IMR-90 (cell line): Measurements from ENCODE around the gene MLX. TPM values are rescaled to one million over a fixed set of nuclear protein-coding genes. Genes with fewer than 3 reads are reported as not detected.

Experiments used
- ATAC-seq: fragments of 200-7000 bp; cut with Tn5 transposase; 2 replicates; pipeline ENCODE4 v1.9.1; 2020; ENCODE audit warnings: low read depth, mild to moderate bottlenecking, moderate library complexity
- BruUV-seq: library from RNA; stranded (reverse); fragments of 400-500 nt; replicated peaks from 2 replicates; lab custom pipeline; 2021; lab: Mats Ljungman, UMichigan
- CTCF ChIA-PET: fragments of 300-600 bp; formaldehyde crosslinking; extraction: SDS; loops from one replicate; lab custom pipeline; 2021; ENCODE audit warnings: antibody characterized with exemption; lab: Yijun Ruan, JAX
- POLR2A ChIA-PET: fragments of 300-600 bp; sonication (Branson Sonifier 250); formaldehyde crosslinking; loops from one replicate; lab custom pipeline; 2022; ENCODE audit warnings: antibody characterized with exemption; ENCODE audit not compliant: unreplicated experiment; lab: Charles Lee
- DNase-seq: peaks from one replicate; pipeline ENCODE4 v3.0.0; 2013
- H2AFZ ChIP-seq: replicated peaks from 2 replicates; pipeline ENCODE3; 2013; ENCODE audit warnings: low read length, mild to moderate bottlenecking; ENCODE audit not compliant: poor library complexity
- H2AK5ac ChIP-seq: 2 replicates; pipeline ENCODE4 v1.6.1; 2013; ENCODE audit warnings: low read depth, low read length, inconsistent platforms
- H2AK9ac ChIP-seq: replicated peaks from 2 replicates; pipeline ENCODE3; 2013; ENCODE audit warnings: mild to moderate bottlenecking, low read depth, low read length, moderate library complexity; ENCODE audit not compliant: poor library complexity
- H2BK120ac ChIP-seq: 2 replicates; pipeline ENCODE4 v1.6.1; 2013; ENCODE audit warnings: low read depth, low read length, inconsistent platforms
- H2BK15ac ChIP-seq: 3 replicates; pipeline ENCODE4 v1.6.1; 2013; ENCODE audit warnings: low read depth, low read length, inconsistent platforms
- H2BK20ac ChIP-seq: 2 replicates; pipeline ENCODE4 v1.6.1; 2013; ENCODE audit warnings: low read depth, mild to moderate bottlenecking, inconsistent platforms, low read length, moderate library complexity
- H2BK5ac ChIP-seq: 2 replicates; pipeline ENCODE4 v1.6.1; 2013; ENCODE audit warnings: mild to moderate bottlenecking, low read depth, low read length, inconsistent platforms; ENCODE audit not compliant: poor library complexity, severe bottlenecking
- H3K14ac ChIP-seq: replicated peaks from 2 replicates; pipeline ENCODE4 v1.6.1; 2013; ENCODE audit warnings: low read depth, low read length, inconsistent platforms
- H3K18ac ChIP-seq: 2 replicates; pipeline ENCODE4 v1.6.1; 2013; ENCODE audit warnings: low read depth, low read length, control low read depth
- H3K23ac ChIP-seq: 2 replicates; pipeline ENCODE4 v1.6.1; 2013; ENCODE audit warnings: low read depth, low read length, inconsistent platforms
- H3K27ac ChIP-seq: 2 replicates; pipeline ENCODE4 v1.5.1; 2013; ENCODE audit warnings: mild to moderate bottlenecking, control low read depth, low read length; ENCODE audit not compliant: insufficient read depth
- H3K27me3 ChIP-seq: 2 replicates; pipeline ENCODE4 v1.6.1; 2013; ENCODE audit warnings: low read length; ENCODE audit not compliant: control insufficient read depth, insufficient read depth
- H3K36me3 ChIP-seq: 2 replicates; pipeline ENCODE4 v1.6.1; 2013; ENCODE audit warnings: low read length, mixed read lengths; ENCODE audit not compliant: control insufficient read depth, insufficient read depth
- H3K4ac ChIP-seq: 2 replicates; pipeline ENCODE4 v1.6.1; 2013; ENCODE audit warnings: low read depth, low read length, inconsistent platforms
- H3K4me1 ChIP-seq: 2 replicates; pipeline ENCODE4 v1.6.1; 2013; ENCODE audit warnings: low read length, mixed read lengths; ENCODE audit not compliant: control insufficient read depth, insufficient read depth
- H3K4me2 ChIP-seq: 2 replicates; pipeline ENCODE4 v1.6.1; 2013; ENCODE audit warnings: low read depth, mild to moderate bottlenecking, control low read depth, low read length, moderate library complexity
- H3K4me3 ChIP-seq: 2 replicates; pipeline ENCODE4 v1.5.1; 2013; ENCODE audit warnings: low read depth, mild to moderate bottlenecking, control low read depth, low read length, moderate library complexity; ENCODE audit not compliant: insufficient read depth
- H3K56ac ChIP-seq: 2 replicates; pipeline ENCODE4 v1.6.1; 2013; ENCODE audit warnings: low read length, inconsistent platforms; ENCODE audit not compliant: insufficient read depth; ENCODE audit errors: extremely low read depth
- H3K79me1 ChIP-seq, 2 experiments: 2 replicates each; pipeline ENCODE4 v1.6.1; 2013; ENCODE audit warnings: low read length in 2 of 2, inconsistent platforms in 1 of 2, low read depth in 1 of 2
- H3K9ac ChIP-seq: 2 replicates; pipeline ENCODE4 v1.6.1; 2013; ENCODE audit warnings: low read depth, low read length, control low read depth
- H3K9me1 ChIP-seq: 2 replicates; pipeline ENCODE4 v1.6.1; 2013; ENCODE audit warnings: low read length, inconsistent platforms; ENCODE audit not compliant: insufficient read depth
- H3K9me3 ChIP-seq: 2 replicates; pipeline ENCODE4 v1.6.1; 2013; ENCODE audit warnings: low read length; ENCODE audit not compliant: control insufficient read depth, insufficient read depth
- H4K20me1 ChIP-seq: 2 replicates; pipeline ENCODE4 v1.6.1; 2013; ENCODE audit warnings: low read length, inconsistent platforms; ENCODE audit not compliant: insufficient read depth
- H4K5ac ChIP-seq: 2 replicates; pipeline ENCODE4 v1.6.1; 2013; ENCODE audit warnings: mild to moderate bottlenecking, low read depth, low read length, control low read depth
- H4K8ac ChIP-seq, 2 experiments: 2 replicates each; pipeline ENCODE4 v1.6.1; 2013; ENCODE audit warnings: low read depth in 2 of 2, low read length in 2 of 2, control low read depth in 1 of 2, inconsistent platforms in 1 of 2
- H4K91ac ChIP-seq: 2 replicates; pipeline ENCODE4 v1.6.1; 2013; ENCODE audit warnings: low read depth, low read length, inconsistent platforms; ENCODE audit not compliant: insufficient read depth
- CEBPB ChIP-seq: IDR thresholded peaks from 2 replicates; pipeline ENCODE4 v1.6.1; 2012; ENCODE audit warnings: low read depth, low read length, improper control_type of control experiment
- CHD1 ChIP-seq: IDR thresholded peaks from 2 replicates; pipeline ENCODE4 v1.6.1; 2012; ENCODE audit warnings: low read depth, low read length, improper control_type of control experiment
- MAFK ChIP-seq: IDR thresholded peaks from 2 replicates; pipeline ENCODE4 v1.6.1; 2012; ENCODE audit warnings: low read depth, low read length, improper control_type of control experiment
- MAZ ChIP-seq: IDR thresholded peaks from 2 replicates; pipeline ENCODE4 v1.6.1; 2012; ENCODE audit warnings: low read depth, mild to moderate bottlenecking, low read length, improper control_type of control experiment, moderate library complexity, borderline replicate concordance
- MXI1 ChIP-seq: IDR thresholded peaks from 2 replicates; pipeline ENCODE4 v1.6.1; 2012; ENCODE audit warnings: low read depth, mild to moderate bottlenecking, low read length, moderate library complexity, borderline replicate concordance
- NFE2L2 ChIP-seq: fragments of 150-350 bp; IDR thresholded peaks from 2 replicates; pipeline ENCODE4 v1.6.1; 2016; ENCODE audit warnings: low read depth, mild to moderate bottlenecking, low read length
- POLR2A ChIP-seq: IDR thresholded peaks from 2 replicates; pipeline ENCODE4 v1.6.1; 2012; ENCODE audit warnings: mild to moderate bottlenecking, low read depth, low read length
- RAD21 ChIP-seq: IDR thresholded peaks from 2 replicates; pipeline ENCODE4 v1.6.1; 2012; ENCODE audit warnings: low read length, improper control_type of control experiment
- RFX5 ChIP-seq: IDR thresholded peaks from 2 replicates; pipeline ENCODE4 v1.8.0; 2012; ENCODE audit warnings: low read depth, mild to moderate bottlenecking, low read length, moderate library complexity
- SMC3 ChIP-seq: fragments of 150-350 bp; IDR thresholded peaks from 2 replicates; pipeline ENCODE4 v1.6.1; 2016; ENCODE audit warnings: low read depth, mild to moderate bottlenecking, antibody characterized with exemption, low read length, moderate library complexity
- WGBS, 2 experiments: methylation state at CpG; one replicate each; pipeline versions ENCODE4 v1.1.5 to v1.1.7; 2013; ENCODE audit warnings: missing lambda C conversion rate in 2 of 2; ENCODE audit not compliant: insufficient read length in 1 of 2; ENCODE audit errors: extremely low coverage in 2 of 2; 5-methylcytosine and 5-hydroxymethylcytosine counted together
- dilution Hi-C: fragments of 300-500 bp; cut with HindIII; formaldehyde crosslinking; loops from one replicate; pipeline ENCODE4 v1.14.3; 2018; ENCODE audit warnings: low sequenced_read_pairs; ENCODE audit not compliant: unreplicated experiment
- in situ Hi-C: fragments of 300-500 bp; cut with MboI; formaldehyde crosslinking; loops from 3 replicates; pipeline ENCODE4 v1.14.3; 2019; ENCODE audit warnings: low sequenced_read_pairs, inconsistent platforms, mixed read lengths
- intact Hi-C: fragments of 100-400 bp; cut with micrococcal nuclease; formaldehyde crosslinking; loops from 2 replicates; pipeline ENCODE4 v1.10.0; 2022
- polyA plus RNA-seq, 3 experiments: library from polyadenylated mRNA; depleted of rRNA; stranded (reverse); fragments of >200 nt; gene quantifications; 2 replicates each; pipeline ENCODE4 v1.2.3, GENCODE V29; 2012; ENCODE audit warnings: low replicate concordance in 1 of 3
- total RNA-seq: library from RNA; depleted of rRNA; stranded (reverse); fragments of >200 nt; gene quantifications from 2 replicates; pipeline ENCODE4 v1.2.3, GENCODE V29; 2012
- TF ChIP-seq, protein P1 (sequence below): fragments of 150-350 bp; IDR thresholded peaks from 2 replicates; pipeline ENCODE4 v1.6.1; 2016; ENCODE audit warnings: low read depth, mild to moderate bottlenecking, low read length, moderate library complexity, borderline replicate concordance
- TF ChIP-seq, protein P2 (sequence below): conservative IDR thresholded peaks from 2 replicates; pipeline ENCODE4 v1.5.1; 2012; ENCODE audit warnings: mild to moderate bottlenecking, low read depth, low read length, improper control_type of control experiment
- TF ChIP-seq, protein P3 (sequence below): fragments of 150-350 bp; IDR thresholded peaks from 2 replicates; pipeline ENCODE4 v1.6.1; 2017; ENCODE audit warnings: mild to moderate bottlenecking, antibody characterized with exemption, low read length, low read depth

MLX gene
- total and polyA plus RNA-seq, 2 of the 4 experiments (the other 2 are of a cell fraction) = 37.8 to 45.6 TPM

- Histone ChIP-seq H3K56ac (peak overlapping the region; percentile 55), H3K4me2 (peak overlapping the region; percentile 96), H3K27ac (peak overlapping the region; percentile 65), H3K79me1 (peaks cover 15 to 64% of the 10 kb centered on the region in 2 experiments), H2BK20ac (no peak overlapping the region), H3K9me3 (no peaks in the 10 kb centered on the region), H3K23ac (peak overlapping the region; percentile 73), H2AK5ac (peak overlapping the region; percentile 67; the same call in 1 of the 2 replicates), H3K4me1 (peaks cover 3% of the 10 kb centered on the region), H4K20me1 (peaks cover 45% of the 10 kb centered on the region), H3K9me1 (peaks cover 7% of the 10 kb centered on the region), H3K18ac (no peak overlapping the region), H3K9ac (peak overlapping the region; percentile 87), H2BK5ac (peak overlapping the region; percentile 75), H3K4ac (peak overlapping the region; percentile 82), H2AK9ac (peak overlapping the region; percentile 94), H4K8ac (peak overlapping the region in 1 of 2 experiments; percentile 68; a peak in 1 of 4 replicates), H4K5ac (peak overlapping the region; percentile 7; the same call in 1 of the 2 replicates), H3K36me3 (peaks cover 17% of the 10 kb centered on the region), H3K27me3 (no peaks in the 10 kb centered on the region), H2BK15ac (no peak overlapping the region), H3K14ac (peak overlapping the region; percentile 96), H3K4me3 (peak overlapping the region; percentile 71), H4K91ac (peak overlapping the region; percentile 52; the same call in 1 of the 2 replicates), H2AFZ (peak overlapping the region; percentile 98), H2BK120ac (no peak overlapping the region)
- peak; percentile 54 for ATAC-seq
- dilution Hi-C loops = no loop called here
- in situ Hi-C loops = no loop called here
- ChIA-PET CTCF (interaction anchor here (0.6 to 1.4 kb wide), 3 partner anchors 28 to 71 kb away, joined by 3 to 4 read pairs (median 3); no protein-coding TSS in a partner anchor), POLR2A (interaction anchor here (1.0 kb wide), 3 partner anchors 10 to 752 kb away, joined by 3 to 4 read pairs (median 3); no protein-coding TSS in a partner anchor)
- intact Hi-C loops = loop anchor here (2.0 to 5.0 kb wide), 3 partner anchors 32 to 70 kb away; partner anchors contain the start of genes PSMC3IP and TUBG2
- WGBS, 2 experiments = 3% methylated on average over 19 of the region's 30 CpGs; no CpG with 5 or more reads in 1 of the 2 experiments
- BruUV-seq = TSS peak; percentile 26
- DNase-seq = no peak
- TF ChIP-seq POLR2A = no peak
- no peak for TF ChIP-seq MAFK
- no peak for TF ChIP-seq NFE2L2
- no peak for TF ChIP-seq MAZ
- TF ChIP-seq, protein P1, sequence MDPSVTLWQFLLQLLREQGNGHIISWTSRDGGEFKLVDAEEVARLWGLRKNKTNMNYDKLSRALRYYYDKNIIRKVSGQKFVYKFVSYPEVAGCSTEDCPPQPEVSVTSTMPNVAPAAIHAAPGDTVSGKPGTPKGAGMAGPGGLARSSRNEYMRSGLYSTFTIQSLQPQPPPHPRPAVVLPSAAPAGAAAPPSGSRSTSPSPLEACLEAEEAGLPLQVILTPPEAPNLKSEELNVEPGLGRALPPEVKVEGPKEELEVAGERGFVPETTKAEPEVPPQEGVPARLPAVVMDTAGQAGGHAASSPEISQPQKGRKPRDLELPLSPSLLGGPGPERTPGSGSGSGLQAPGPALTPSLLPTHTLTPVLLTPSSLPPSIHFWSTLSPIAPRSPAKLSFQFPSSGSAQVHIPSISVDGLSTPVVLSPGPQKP = no peak
- TF ChIP-seq, protein P2, sequence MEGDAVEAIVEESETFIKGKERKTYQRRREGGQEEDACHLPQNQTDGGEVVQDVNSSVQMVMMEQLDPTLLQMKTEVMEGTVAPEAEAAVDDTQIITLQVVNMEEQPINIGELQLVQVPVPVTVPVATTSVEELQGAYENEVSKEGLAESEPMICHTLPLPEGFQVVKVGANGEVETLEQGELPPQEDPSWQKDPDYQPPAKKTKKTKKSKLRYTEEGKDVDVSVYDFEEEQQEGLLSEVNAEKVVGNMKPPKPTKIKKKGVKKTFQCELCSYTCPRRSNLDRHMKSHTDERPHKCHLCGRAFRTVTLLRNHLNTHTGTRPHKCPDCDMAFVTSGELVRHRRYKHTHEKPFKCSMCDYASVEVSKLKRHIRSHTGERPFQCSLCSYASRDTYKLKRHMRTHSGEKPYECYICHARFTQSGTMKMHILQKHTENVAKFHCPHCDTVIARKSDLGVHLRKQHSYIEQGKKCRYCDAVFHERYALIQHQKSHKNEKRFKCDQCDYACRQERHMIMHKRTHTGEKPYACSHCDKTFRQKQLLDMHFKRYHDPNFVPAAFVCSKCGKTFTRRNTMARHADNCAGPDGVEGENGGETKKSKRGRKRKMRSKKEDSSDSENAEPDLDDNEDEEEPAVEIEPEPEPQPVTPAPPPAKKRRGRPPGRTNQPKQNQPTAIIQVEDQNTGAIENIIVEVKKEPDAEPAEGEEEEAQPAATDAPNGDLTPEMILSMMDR = no peak
- no peak for TF ChIP-seq CHD1
- TF ChIP-seq, protein P3, sequence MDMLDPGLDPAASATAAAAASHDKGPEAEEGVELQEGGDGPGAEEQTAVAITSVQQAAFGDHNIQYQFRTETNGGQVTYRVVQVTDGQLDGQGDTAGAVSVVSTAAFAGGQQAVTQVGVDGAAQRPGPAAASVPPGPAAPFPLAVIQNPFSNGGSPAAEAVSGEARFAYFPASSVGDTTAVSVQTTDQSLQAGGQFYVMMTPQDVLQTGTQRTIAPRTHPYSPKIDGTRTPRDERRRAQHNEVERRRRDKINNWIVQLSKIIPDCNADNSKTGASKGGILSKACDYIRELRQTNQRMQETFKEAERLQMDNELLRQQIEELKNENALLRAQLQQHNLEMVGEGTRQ = no peak
- no peak for TF ChIP-seq SMC3
- TF ChIP-seq MXI1 = no peak
- TF ChIP-seq CEBPB = no peak
- no peak for TF ChIP-seq RAD21
- TF ChIP-seq RFX5 = no peak
Observed at GRCh38 chr17:42608305-42609181, 41.6 kb downstream of the MLX start.
